IMR-90 (cell line): Measurements from ENCODE around the gene SLC44A1. TPM values are rescaled to one million over a fixed set of nuclear protein-coding genes. Genes with fewer than 3 reads are reported as not detected.

ENCODE experiments used
- ATAC-seq: fragments of 200-7000 bp; cut with Tn5 transposase; 2 replicates; pipeline ENCODE4 v1.9.1; 2020; ENCODE audit warnings: low read depth, mild to moderate bottlenecking, moderate library complexity
- BruUV-seq: library from RNA; stranded (reverse); fragments of 400-500 nt; replicated peaks from 2 replicates; lab custom pipeline; 2021; lab: Mats Ljungman, UMichigan
- CTCF ChIA-PET: fragments of 300-600 bp; formaldehyde crosslinking; extraction: SDS; loops from one replicate; lab custom pipeline; 2021; ENCODE audit warnings: antibody characterized with exemption; lab: Yijun Ruan, JAX
- POLR2A ChIA-PET: fragments of 300-600 bp; sonication (Branson Sonifier 250); formaldehyde crosslinking; loops from one replicate; lab custom pipeline; 2022; ENCODE audit warnings: antibody characterized with exemption; ENCODE audit not compliant: unreplicated experiment; lab: Charles Lee
- DNase-seq: peaks from one replicate; pipeline ENCODE4 v3.0.0; 2013
- H2AFZ ChIP-seq: replicated peaks from 2 replicates; pipeline ENCODE3; 2013; ENCODE audit warnings: low read length, mild to moderate bottlenecking; ENCODE audit not compliant: poor library complexity
- H2AK5ac ChIP-seq: 2 replicates; pipeline ENCODE4 v1.6.1; 2013; ENCODE audit warnings: low read depth, low read length, inconsistent platforms
- H2AK9ac ChIP-seq: replicated peaks from 2 replicates; pipeline ENCODE3; 2013; ENCODE audit warnings: mild to moderate bottlenecking, low read depth, low read length, moderate library complexity; ENCODE audit not compliant: poor library complexity
- H2BK120ac ChIP-seq: 2 replicates; pipeline ENCODE4 v1.6.1; 2013; ENCODE audit warnings: low read depth, low read length, inconsistent platforms
- H2BK15ac ChIP-seq: 3 replicates; pipeline ENCODE4 v1.6.1; 2013; ENCODE audit warnings: low read depth, low read length, inconsistent platforms
- H2BK20ac ChIP-seq: 2 replicates; pipeline ENCODE4 v1.6.1; 2013; ENCODE audit warnings: low read depth, mild to moderate bottlenecking, inconsistent platforms, low read length, moderate library complexity
- H2BK5ac ChIP-seq: 2 replicates; pipeline ENCODE4 v1.6.1; 2013; ENCODE audit warnings: mild to moderate bottlenecking, low read depth, low read length, inconsistent platforms; ENCODE audit not compliant: poor library complexity, severe bottlenecking
- H3K14ac ChIP-seq: replicated peaks from 2 replicates; pipeline ENCODE4 v1.6.1; 2013; ENCODE audit warnings: low read depth, low read length, inconsistent platforms
- H3K18ac ChIP-seq: 2 replicates; pipeline ENCODE4 v1.6.1; 2013; ENCODE audit warnings: low read depth, low read length, control low read depth
- H3K23ac ChIP-seq: 2 replicates; pipeline ENCODE4 v1.6.1; 2013; ENCODE audit warnings: low read depth, low read length, inconsistent platforms
- H3K27ac ChIP-seq: 2 replicates; pipeline ENCODE4 v1.5.1; 2013; ENCODE audit warnings: mild to moderate bottlenecking, control low read depth, low read length; ENCODE audit not compliant: insufficient read depth
- H3K27me3 ChIP-seq: 2 replicates; pipeline ENCODE4 v1.6.1; 2013; ENCODE audit warnings: low read length; ENCODE audit not compliant: control insufficient read depth, insufficient read depth
- H3K36me3 ChIP-seq: 2 replicates; pipeline ENCODE4 v1.6.1; 2013; ENCODE audit warnings: low read length, mixed read lengths; ENCODE audit not compliant: control insufficient read depth, insufficient read depth
- H3K4ac ChIP-seq: 2 replicates; pipeline ENCODE4 v1.6.1; 2013; ENCODE audit warnings: low read depth, low read length, inconsistent platforms
- H3K4me1 ChIP-seq: 2 replicates; pipeline ENCODE4 v1.6.1; 2013; ENCODE audit warnings: low read length, mixed read lengths; ENCODE audit not compliant: control insufficient read depth, insufficient read depth
- H3K4me2 ChIP-seq: 2 replicates; pipeline ENCODE4 v1.6.1; 2013; ENCODE audit warnings: low read depth, mild to moderate bottlenecking, control low read depth, low read length, moderate library complexity
- H3K4me3 ChIP-seq: 2 replicates; pipeline ENCODE4 v1.5.1; 2013; ENCODE audit warnings: low read depth, mild to moderate bottlenecking, control low read depth, low read length, moderate library complexity; ENCODE audit not compliant: insufficient read depth
- H3K56ac ChIP-seq: 2 replicates; pipeline ENCODE4 v1.6.1; 2013; ENCODE audit warnings: low read length, inconsistent platforms; ENCODE audit not compliant: insufficient read depth; ENCODE audit errors: extremely low read depth
- H3K79me1 ChIP-seq, 2 experiments: 2 replicates each; pipeline ENCODE4 v1.6.1; 2013; ENCODE audit warnings: low read length in 2 of 2, inconsistent platforms in 1 of 2, low read depth in 1 of 2
- H3K9ac ChIP-seq: 2 replicates; pipeline ENCODE4 v1.6.1; 2013; ENCODE audit warnings: low read depth, low read length, control low read depth
- H3K9me1 ChIP-seq: 2 replicates; pipeline ENCODE4 v1.6.1; 2013; ENCODE audit warnings: low read length, inconsistent platforms; ENCODE audit not compliant: insufficient read depth
- H3K9me3 ChIP-seq: 2 replicates; pipeline ENCODE4 v1.6.1; 2013; ENCODE audit warnings: low read length; ENCODE audit not compliant: control insufficient read depth, insufficient read depth
- H4K20me1 ChIP-seq: 2 replicates; pipeline ENCODE4 v1.6.1; 2013; ENCODE audit warnings: low read length, inconsistent platforms; ENCODE audit not compliant: insufficient read depth
- H4K5ac ChIP-seq: 2 replicates; pipeline ENCODE4 v1.6.1; 2013; ENCODE audit warnings: mild to moderate bottlenecking, low read depth, low read length, control low read depth
- H4K8ac ChIP-seq, 2 experiments: 2 replicates each; pipeline ENCODE4 v1.6.1; 2013; ENCODE audit warnings: low read depth in 2 of 2, low read length in 2 of 2, control low read depth in 1 of 2, inconsistent platforms in 1 of 2
- H4K91ac ChIP-seq: 2 replicates; pipeline ENCODE4 v1.6.1; 2013; ENCODE audit warnings: low read depth, low read length, inconsistent platforms; ENCODE audit not compliant: insufficient read depth
- CEBPB ChIP-seq: IDR thresholded peaks from 2 replicates; pipeline ENCODE4 v1.6.1; 2012; ENCODE audit warnings: low read depth, low read length, improper control_type of control experiment
- CTCF ChIP-seq: conservative IDR thresholded peaks from 2 replicates; pipeline ENCODE4 v1.5.1; 2012; ENCODE audit warnings: mild to moderate bottlenecking, low read depth, low read length, improper control_type of control experiment
- FOS ChIP-seq: fragments of 150-350 bp; IDR thresholded peaks from 2 replicates; pipeline ENCODE4 v1.6.1; 2016; ENCODE audit warnings: low read depth, low read length
- MAFK ChIP-seq: IDR thresholded peaks from 2 replicates; pipeline ENCODE4 v1.6.1; 2012; ENCODE audit warnings: low read depth, low read length, improper control_type of control experiment
- MXI1 ChIP-seq: IDR thresholded peaks from 2 replicates; pipeline ENCODE4 v1.6.1; 2012; ENCODE audit warnings: low read depth, mild to moderate bottlenecking, low read length, moderate library complexity, borderline replicate concordance
- NFE2L2 ChIP-seq: fragments of 150-350 bp; IDR thresholded peaks from 2 replicates; pipeline ENCODE4 v1.6.1; 2016; ENCODE audit warnings: low read depth, mild to moderate bottlenecking, low read length
- RAD21 ChIP-seq: IDR thresholded peaks from 2 replicates; pipeline ENCODE4 v1.6.1; 2012; ENCODE audit warnings: low read length, improper control_type of control experiment
- RFX5 ChIP-seq: IDR thresholded peaks from 2 replicates; pipeline ENCODE4 v1.8.0; 2012; ENCODE audit warnings: low read depth, mild to moderate bottlenecking, low read length, moderate library complexity
- SMC3 ChIP-seq: fragments of 150-350 bp; IDR thresholded peaks from 2 replicates; pipeline ENCODE4 v1.6.1; 2016; ENCODE audit warnings: low read depth, mild to moderate bottlenecking, antibody characterized with exemption, low read length, moderate library complexity
- WGBS, 2 experiments: methylation state at CpG; one replicate each; pipeline versions ENCODE4 v1.1.5 to v1.1.7; 2013; ENCODE audit warnings: missing lambda C conversion rate in 2 of 2; ENCODE audit not compliant: insufficient read length in 1 of 2; ENCODE audit errors: extremely low coverage in 2 of 2; 5-methylcytosine and 5-hydroxymethylcytosine counted together
- dilution Hi-C: fragments of 300-500 bp; cut with HindIII; formaldehyde crosslinking; loops from one replicate; pipeline ENCODE4 v1.14.3; 2018; ENCODE audit warnings: low sequenced_read_pairs; ENCODE audit not compliant: unreplicated experiment
- in situ Hi-C: fragments of 300-500 bp; cut with MboI; formaldehyde crosslinking; loops from 3 replicates; pipeline ENCODE4 v1.14.3; 2019; ENCODE audit warnings: low sequenced_read_pairs, inconsistent platforms, mixed read lengths
- intact Hi-C: fragments of 100-400 bp; cut with micrococcal nuclease; formaldehyde crosslinking; loops from 2 replicates; pipeline ENCODE4 v1.10.0; 2022
- polyA plus RNA-seq, 3 experiments: library from polyadenylated mRNA; depleted of rRNA; stranded (reverse); fragments of >200 nt; gene quantifications; 2 replicates each; pipeline ENCODE4 v1.2.3, GENCODE V29; 2012; ENCODE audit warnings: low replicate concordance in 1 of 3
- total RNA-seq: library from RNA; depleted of rRNA; stranded (reverse); fragments of >200 nt; gene quantifications from 2 replicates; pipeline ENCODE4 v1.2.3, GENCODE V29; 2012

Gene SLC44A1
- total and polyA plus RNA-seq, 2 of the 4 experiments (the other 2 are of a cell fraction): 5.2 to 21.7 TPM

GRCh38 chr9:105406369-105406768 lies 161.9 kb downstream of the SLC44A1 start:
- Histone ChIP-seq H3K4ac (no peak overlapping the region), H2AK9ac (no peak overlapping the region), H3K18ac (no peak overlapping the region), H3K27me3 (no peaks in the 10 kb centered on the region), H2BK20ac (no peak overlapping the region), H2BK15ac (no peak overlapping the region), H3K14ac (no peak overlapping the region), H2AK5ac (no peak overlapping the region), H3K9ac (no peak overlapping the region), H2AFZ (no peak overlapping the region), H3K56ac (no peak overlapping the region), H3K27ac (no peak overlapping the region), H4K8ac (no peak overlapping the region), H4K91ac (no peak overlapping the region), H2BK120ac (no peak overlapping the region), H3K36me3 (no peaks in the 10 kb centered on the region), H3K4me3 (no peak overlapping the region), H3K4me1 (peaks cover 2% of the 10 kb centered on the region; the same call in 1 of the 2 replicates), H4K20me1 (no peaks in the 10 kb centered on the region), H3K9me3 (0 out of 2 replicates have a peak, but pooled peaks cover 1% of the 10 kb centered on the region), H3K9me1 (no peaks in the 10 kb centered on the region; the same call in 1 of the 2 replicates), H4K5ac (no peak overlapping the region), H2BK5ac (no peak overlapping the region), H3K79me1 (no peaks in the 10 kb centered on the region), H3K4me2 (no peak overlapping the region), H3K23ac (no peak overlapping the region)
- ATAC-seq (no peak), DNase-seq (no peak)
- 43% methylated on average over 2 of the region's 6 CpGs; no CpG with 5 or more reads in 1 of the 2 experiments for WGBS, 2 experiments
- no TSS peak for BruUV-seq
- CTCF ChIA-PET: no interaction called here
- TF ChIP-seq FOS (no peak), NFE2L2 (no peak), MAFK (no peak), SMC3 (no peak), RAD21 (no peak), CTCF (no peak), MXI1 (no peak), RFX5 (no peak), CEBPB (no peak)
- intact Hi-C loops: no loop called here
- in situ Hi-C loops: no loop called here
- POLR2A ChIA-PET: no interaction called here
- dilution Hi-C loops: no loop called here
